ENCODE results near the gene NR6A1.

- no peak for TF ChIP-seq CTCF (conservative IDR thresholded peaks at IDR 0.05; ENCODE audit: low read length)
- no peak for TF ChIP-seq EZH2phosphoT487 (IDR thresholded peaks at IDR 0.05; ENCODE audit: borderline replicate concordance, low read depth, low read length)
Observed at GRCh38 chr9:124698265-124698664, 72.8 kb downstream of the NR6A1 start.
